ENCODE results near the gene MYOC.

MYOC gene

GRCh38 chr1:171588230-171588629 is 64.3 kb downstream of the MYOC start:
- H3K4me3 ChIP-seq (ENCODE audit: low read depth in 1 of 5, low read length in 5 of 5), result no peak overlapping the region
- no peaks in the 10 kb centered on the region for H3K9me3 ChIP-seq (ENCODE audit: control insufficient read depth in 5 of 5, low read length in 5 of 5)
- H3K27me3 ChIP-seq (ENCODE audit: control insufficient read depth in 5 of 5, insufficient read depth in 4 of 5, low read length in 5 of 5), result no peaks in the 10 kb centered on the region
- H3K4me1 ChIP-seq (ENCODE audit: control insufficient read depth in 5 of 5, insufficient read depth in 5 of 5, low read length in 5 of 5), result no peaks in the 10 kb centered on the region
- no peak overlapping the region for H3K27ac ChIP-seq (ENCODE audit: low read depth, low read length)
- peaks cover 74 to 83% (median 78%) of the 10 kb centered on the region in 5 donors for H3K36me3 ChIP-seq (ENCODE audit: control insufficient read depth in 5 of 5, insufficient read depth in 5 of 5, low read length in 5 of 5)
- no peak overlapping the region for H3K9ac ChIP-seq (ENCODE audit: low read length in 5 of 5)

- Histone ChIP-seq H3K27ac (ENCODE audit: low read depth, low read length) (no peak overlapping the region), H3K36me3 (ENCODE audit: control insufficient read depth in 5 of 5, insufficient read depth in 5 of 5, low read length in 5 of 5) (peaks cover 61 to 85% (median 71%) of the 10 kb centered on the region in 5 donors), H3K4me1 (ENCODE audit: control insufficient read depth in 5 of 5, insufficient read depth in 5 of 5, low read length in 5 of 5) (no peaks in the 10 kb centered on the region)
Measured at GRCh38 chr1:171585715-171586114, 66.8 kb downstream of the MYOC start.

More at GRCh38 chr1:171585715-171586114, 66.8 kb downstream of the MYOC start:
- no peak overlapping the region for H3K9ac ChIP-seq (ENCODE audit: low read length in 5 of 5)
- no peaks in the 10 kb centered on the region for H3K27me3 ChIP-seq (ENCODE audit: control insufficient read depth in 5 of 5, insufficient read depth in 4 of 5, low read length in 5 of 5)
- no peak overlapping the region for H3K4me3 ChIP-seq (ENCODE audit: low read depth in 1 of 5, low read length in 5 of 5)
- H3K9me3 ChIP-seq (ENCODE audit: control insufficient read depth in 5 of 5, low read length in 5 of 5), result no peaks in the 10 kb centered on the region

Measured in subcutaneous abdominal adipose tissue (tissue), 5 donors.